K562 (cell line): Measurements from ENCODE around the gene KANK4. TPM values are rescaled to one million over a fixed set of nuclear protein-coding genes. Genes with fewer than 3 reads are reported as not detected.

Experiments
- CBFA2T2 ChIP-seq: fragments of 450-650 bp; conservative IDR thresholded peaks from 2 replicates; pipeline ENCODE4 v1.6.1; 2017; ENCODE audit warnings: mild to moderate bottlenecking
- CBX3 ChIP-seq, 2 experiments: IDR thresholded peaks; 1 replicate in 1 of 2; 2 replicates in 1 of 2; pipeline ENCODE4 v1.6.1; 2012; ENCODE audit warnings: inconsistent platforms in 2 of 2, low read length in 2 of 2, borderline replicate concordance in 1 of 2, control low read depth in 1 of 2
- CCAR2 ChIP-seq: fragments of 200-400 bp; formaldehyde crosslinking; IDR thresholded peaks from 2 replicates; pipeline ENCODE4 v1.6.1; 2017; ENCODE audit warnings: mild to moderate bottlenecking, low read depth, low read length
- CREB1 ChIP-seq, 2 experiments: sonication (generic) in 1 of 2; formaldehyde crosslinking in 1 of 2; IDR thresholded peaks; 2 replicates each; pipeline versions ENCODE4 v1.6.1 to v1.8.0; 2012 to 2022; ENCODE audit warnings: inconsistent platforms in 1 of 2, mild to moderate bottlenecking in 1 of 2, missing genetic modification reagents in 1 of 2, moderate library complexity in 1 of 2
- CTCF ChIP-seq, 3 experiments: IDR thresholded peaks in 2 of 3; conservative IDR thresholded peaks in 1 of 3; 2 replicates each; pipeline ENCODE4 v1.5.1; 2011 to 2012; ENCODE audit warnings: low read length in 3 of 3, mild to moderate bottlenecking in 3 of 3, control low read depth in 2 of 3, improper control_type of control experiment in 1 of 3, inconsistent platforms in 1 of 3, low read depth in 1 of 3, mixed read lengths in 1 of 3, moderate library complexity in 1 of 3; ENCODE audit not compliant: insufficient read depth in 2 of 3
- KLF1 ChIP-seq: fragments of 450-650 bp; IDR thresholded peaks from 2 replicates; pipeline ENCODE4 v1.6.1; 2016; ENCODE audit warnings: missing genetic modification characterization, missing compliant biosample characterization
- MCM2 ChIP-seq: fragments of 450-650 bp; IDR thresholded peaks from 2 replicates; pipeline ENCODE4 v1.6.1; 2017; ENCODE audit warnings: low read depth, mild to moderate bottlenecking
- NFIX ChIP-seq: fragments of 250-450 bp; sonication (Bioruptor Pico); IDR thresholded peaks from 2 replicates; pipeline ENCODE4 v1.4.0; 2020; ENCODE audit warnings: low read depth, mild to moderate bottlenecking, moderate library complexity
- NR2C1 ChIP-seq, 2 experiments: fragments of 450-650 bp; IDR thresholded peaks; 2 replicates each; pipeline ENCODE4 v1.6.1; 2017; ENCODE audit warnings: mild to moderate bottlenecking in 2 of 2, antibody characterized with exemption in 1 of 2, inconsistent platforms in 1 of 2, missing compliant biosample characterization in 1 of 2, missing genetic modification characterization in 1 of 2
- PRDM10 ChIP-seq: fragments of 450-650 bp; IDR thresholded peaks from 2 replicates; pipeline ENCODE4 v1.6.1; 2018; ENCODE audit not compliant: partially characterized antibody
- RCOR1 ChIP-seq, 2 experiments: IDR thresholded peaks; 2 replicates each; pipeline ENCODE4 v1.6.1; 2012; ENCODE audit warnings: low read depth in 2 of 2, low read length in 2 of 2, borderline replicate concordance in 1 of 2, improper control_type of control experiment in 1 of 2
- STAT6 ChIP-seq: sonication (generic); formaldehyde crosslinking; IDR thresholded peaks from 2 replicates; pipeline ENCODE4 v1.8.1; 2023; ENCODE audit warnings: mild to moderate bottlenecking, missing genetic modification reagents
- TCF3 ChIP-seq: sonication (generic); formaldehyde crosslinking; IDR thresholded peaks from 2 replicates; pipeline ENCODE4 v1.4.0; 2020; ENCODE audit warnings: mild to moderate bottlenecking, missing genetic modification reagents
- TEAD4 ChIP-seq, 2 experiments: sonication (generic) in 1 of 2; formaldehyde crosslinking in 1 of 2; IDR thresholded peaks; 2 replicates each; pipeline versions ENCODE4 v1.6.1 to v1.8.0; 2012 to 2022; ENCODE audit warnings: borderline replicate concordance in 1 of 2, inconsistent platforms in 1 of 2, low read length in 1 of 2, mild to moderate bottlenecking in 1 of 2, missing genetic modification reagents in 1 of 2
- ZBTB7A ChIP-seq: IDR thresholded peaks from 2 replicates; pipeline ENCODE4 v1.6.1; 2011; ENCODE audit warnings: low read depth, mild to moderate bottlenecking, low read length, moderate library complexity, borderline replicate concordance; ENCODE audit not compliant: control insufficient read depth
- ZNF324 ChIP-seq: fragments of 250-450 bp; sonication (Bioruptor Pico); IDR thresholded peaks from 2 replicates; pipeline ENCODE4 v1.4.0; 2020; ENCODE audit warnings: mild to moderate bottlenecking
- ZNF778 ChIP-seq: fragments of 450-650 bp; formaldehyde crosslinking; IDR thresholded peaks from 2 replicates; pipeline ENCODE4 v1.4.0; 2020; ENCODE audit warnings: mild to moderate bottlenecking, moderate library complexity
- polyA plus RNA-seq, 8 experiments: library from polyadenylated mRNA; depleted of rRNA in 4 of 8; stranded (reverse) in 5 of 8; unstranded in 3 of 8; fragments of >200 nt; fragmentation: Nextera tagmentation in 2 of 8; fragmentation: Illumina TruSeq in 1 of 8; extraction: Ambion mirVana in 2 of 8; extraction: Trizol in 1 of 8; gene quantifications; 2 replicates each; pipeline versions ENCODE4 v1.2.1 to v1.2.3, GENCODE V29; 2011 to 2014; ENCODE audit warnings: inconsistent platforms in 1 of 8, missing spikeins in 1 of 8
- total RNA-seq, 7 experiments: library from RNA; depleted of rRNA in 6 of 7; stranded (reverse); fragments of >200 nt in 6 of 7; fragmentation: Illumina TruSeq in 2 of 7; extraction: Trizol in 2 of 7; gene quantifications; 2 replicates each; pipeline versions ENCODE4 v1.2.1 to v1.2.3, GENCODE V29; 2011 to 2021; ENCODE audit warnings: low replicate concordance in 1 of 7

KANK4 gene
- total and polyA plus RNA-seq, 9 of the 15 experiments (the other 6 are each of a cell fraction or from before 2014, with no cell fraction given) = not detected

GRCh38 chr1:62337706-62338631, 18.7 kb upstream of the KANK4 start (continued):
- TF ChIP-seq NFIX (CRISPR knock-in tag) (no peak), CTCF (IDR thresholded peaks at IDR 0.05 in 2 of 3, conservative IDR thresholded peaks at IDR 0.05 in 1 of 3; ENCODE audit: insufficient read depth in 2 of 3, low read depth in 1 of 3, low read length in 3 of 3) (peak in 2 of 3 experiments; percentile 6 to 15; a peak in 1 of 6 replicates), PRDM10 (peak; percentile 55), CBX3 (IDR thresholded peaks at IDR 0.05; ENCODE audit: borderline replicate concordance in 1 of 2, low read length in 2 of 2) (no peak), CBFA2T2 (peak; percentile 18; the same call in 1 of the 2 replicates), STAT6 (no peak), ZBTB7A (0 out of 2 replicates have a peak, but pooled peaks have one; percentile 15), CREB1 (IDR thresholded peaks at IDR 0.05) (no peak), CREB1 (CRISPR knock-in tag; IDR thresholded peaks at IDR 0.05) (no peak), ZNF778 (CRISPR knock-in tag) (no peak), ZNF324 (CRISPR knock-in tag) (no peak), MCM2 (no peak), TEAD4 (IDR thresholded peaks at IDR 0.05; ENCODE audit: low read length) (0 out of 2 replicates have a peak, but pooled peaks have one; percentile 18), TEAD4 (CRISPR knock-in tag; IDR thresholded peaks at IDR 0.05; ENCODE audit: borderline replicate concordance) (no peak), TCF3 (CRISPR knock-in tag) (0 out of 2 replicates have a peak, but pooled peaks have one; percentile 8), CCAR2 (no peak), KLF1 (tag) (no peak), RCOR1 (IDR thresholded peaks at IDR 0.05; ENCODE audit: borderline replicate concordance in 1 of 2, low read depth in 2 of 2, low read length in 2 of 2) (0 out of 4 replicates have a peak, but pooled peaks of 1 of the 2 experiments have one; percentile 32), NR2C1 (IDR thresholded peaks at IDR 0.05) (peak; percentile 63), NR2C1 (tag; IDR thresholded peaks at IDR 0.05) (peak; percentile 66; the same call in 1 of the 2 replicates)
